H1 (cell line): ENCODE measurements around the gene TYK2. TPM values are rescaled to one million over a fixed set of nuclear protein-coding genes. Genes with fewer than 3 reads are reported as not detected.

ENCODE experiments used
- CTCF ChIA-PET: fragments of 300-600 bp; sonication (Branson Sonifier 250); formaldehyde crosslinking; loops from one replicate; lab custom pipeline; 2021; ENCODE audit not compliant: partially characterized antibody; lab: Charles Lee
- POLR2A ChIA-PET: fragments of 300-600 bp; sonication (Branson Sonifier 250); formaldehyde crosslinking; loops from one replicate; lab custom pipeline; 2021; ENCODE audit warnings: inconsistent platforms; ENCODE audit not compliant: partially characterized antibody; lab: Charles Lee
- DNase-seq, 2 experiments: peaks; one replicate each; pipeline versions ENCODE4 v3.0.0 to v3.0.0-alpha.2; 2010 to 2022; ENCODE audit warnings: low spot score in 2 of 2, low read depth in 1 of 2, mixed read lengths in 1 of 2
- FAIRE-seq: peaks from 2 replicates; lab custom pipeline; 2011; peaks lifted over from hg19 to GRCh38; lab: Jason Lieb, UNC
- H2AFZ ChIP-seq: 2 replicates; pipeline ENCODE4 v1.8.1; 2012; ENCODE audit warnings: low read length, inconsistent platforms
- H2AK5ac ChIP-seq: 2 replicates; pipeline ENCODE4 v1.6.1; 2013; ENCODE audit warnings: low read depth, low read length
- H2BK120ac ChIP-seq: replicated peaks from 2 replicates; pipeline ENCODE3; 2013; ENCODE audit warnings: low read depth, low read length, inconsistent platforms
- H2BK12ac ChIP-seq: 2 replicates; pipeline ENCODE4 v1.6.1; 2013; ENCODE audit warnings: low read depth, low read length
- H2BK15ac ChIP-seq: 2 replicates; pipeline ENCODE4 v1.6.1; 2013; ENCODE audit warnings: low read length
- H2BK20ac ChIP-seq: 2 replicates; pipeline ENCODE4 v1.6.1; 2013; ENCODE audit warnings: low read length
- H2BK5ac ChIP-seq: 2 replicates; pipeline ENCODE4 v1.6.1; 2013; ENCODE audit warnings: low read depth, low read length
- H3K14ac ChIP-seq: 2 replicates; pipeline ENCODE4 v1.6.1; 2013; ENCODE audit warnings: inconsistent platforms; ENCODE audit not compliant: insufficient read length
- H3K18ac ChIP-seq: 2 replicates; pipeline ENCODE4 v1.6.1; 2013; ENCODE audit warnings: low read length; ENCODE audit errors: extremely low read depth
- H3K23ac ChIP-seq: 2 replicates; pipeline ENCODE4 v1.6.1; 2013; ENCODE audit warnings: inconsistent platforms; ENCODE audit not compliant: insufficient read length
- H3K23me2 ChIP-seq: 2 replicates; pipeline ENCODE4 v1.6.1; 2013; ENCODE audit warnings: low read depth, low read length
- H3K27ac ChIP-seq: 2 replicates; pipeline ENCODE4 v1.6.1; 2011; ENCODE audit warnings: low read depth, low read length, inconsistent platforms
- H3K27me3 ChIP-seq, 4 experiments: replicated peaks in 1 of 4; 1 replicate in 1 of 4; 2 replicates in 3 of 4; pipeline versions ENCODE4 v1.6.1 to v1.8.1; 2011 to 2013; ENCODE audit warnings: low read length in 3 of 4, mild to moderate bottlenecking in 3 of 4, inconsistent platforms in 2 of 4, mixed read lengths in 2 of 4, moderate library complexity in 1 of 4; ENCODE audit not compliant: control insufficient read depth in 3 of 4, insufficient read depth in 3 of 4; ENCODE audit errors: extremely low read depth in 1 of 4
- H3K36me3 ChIP-seq, 4 experiments: 2 replicates each; pipeline versions ENCODE4 v1.6.1 to v1.8.1; 2011 to 2013; ENCODE audit warnings: mild to moderate bottlenecking in 4 of 4, low read length in 3 of 4, moderate library complexity in 2 of 4, control low read depth in 1 of 4, inconsistent platforms in 1 of 4; ENCODE audit not compliant: insufficient read depth in 4 of 4, control insufficient read depth in 2 of 4
- H3K4ac ChIP-seq: replicated peaks from 2 replicates; pipeline ENCODE3; 2013; ENCODE audit warnings: low read length, low read depth, mixed read lengths, inconsistent platforms; ENCODE audit not compliant: insufficient read length
- H3K4me1 ChIP-seq, 4 experiments: replicated peaks in 1 of 4; 1 replicate in 1 of 4; 2 replicates in 3 of 4; pipeline versions ENCODE4 v1.6.1 to v1.8.1; 2011 to 2013; ENCODE audit warnings: low read length in 3 of 4, inconsistent platforms in 2 of 4, mixed read lengths in 1 of 4; ENCODE audit not compliant: insufficient read depth in 4 of 4, control insufficient read depth in 3 of 4
- H3K4me2 ChIP-seq, 2 experiments: 2 replicates each; pipeline versions ENCODE4 v1.6.1 to v1.8.1; 2011 to 2013; ENCODE audit warnings: low read depth in 2 of 2, low read length in 2 of 2, control low read depth in 1 of 2, inconsistent platforms in 1 of 2, mild to moderate bottlenecking in 1 of 2; ENCODE audit not compliant: insufficient read depth in 1 of 2
- H3K4me3 ChIP-seq, 4 experiments: fragments of 200-600, 300-600 bp in 1 of 4; sonication (generic), shearing (Covaris generic), sonication (Bioruptor Twin) in 1 of 4; 2 replicates each; pipeline versions ENCODE4 v1.5.1 to v1.8.1; 2011 to 2016; ENCODE audit warnings: low read length in 4 of 4, low read depth in 3 of 4, control low read depth in 2 of 4, inconsistent platforms in 2 of 4, mild to moderate bottlenecking in 2 of 4, mixed read lengths in 1 of 4, moderate library complexity in 1 of 4; ENCODE audit not compliant: insufficient read depth in 2 of 4; ENCODE audit errors: extremely low read depth in 1 of 4
- H3K56ac ChIP-seq: replicated peaks from 2 replicates; pipeline ENCODE3; 2013; ENCODE audit warnings: low read depth, mild to moderate bottlenecking, mixed read lengths, low read length, inconsistent platforms; ENCODE audit not compliant: insufficient read length
- H3K79me1 ChIP-seq: 2 replicates; pipeline ENCODE4 v1.6.1; 2013; ENCODE audit warnings: low read depth, low read length, control low read depth
- H3K79me2 ChIP-seq, 2 experiments: 2 replicates each; pipeline versions ENCODE4 v1.6.1 to v1.8.1; 2012 to 2013; ENCODE audit warnings: low read length in 2 of 2, mild to moderate bottlenecking in 2 of 2, inconsistent platforms in 1 of 2; ENCODE audit not compliant: insufficient read depth in 2 of 2, control insufficient read depth in 1 of 2
- H3K9ac ChIP-seq, 4 experiments: replicated peaks in 1 of 4; 1 replicate in 1 of 4; 2 replicates in 3 of 4; pipeline versions ENCODE4 v1.6.1 to v1.8.1; 2011 to 2013; ENCODE audit warnings: low read depth in 3 of 4, low read length in 3 of 4, control low read depth in 2 of 4, mild to moderate bottlenecking in 2 of 4, moderate library complexity in 2 of 4, inconsistent platforms in 1 of 4; ENCODE audit errors: extremely low read depth in 1 of 4
- H3K9me3 ChIP-seq, 2 experiments: 2 replicates each; pipeline versions ENCODE4 v1.6.1 to v1.8.1; 2012 to 2013; ENCODE audit warnings: mild to moderate bottlenecking in 2 of 2, moderate library complexity in 2 of 2, control low read depth in 1 of 2, inconsistent platforms in 1 of 2, low read depth in 1 of 2, low read length in 1 of 2, mixed read lengths in 1 of 2; ENCODE audit not compliant: insufficient read depth in 2 of 2
- H4K20me1 ChIP-seq, 2 experiments: replicated peaks in 1 of 2; 2 replicates each; pipeline versions ENCODE3 to v1.8.1; 2011 to 2013; ENCODE audit warnings: inconsistent platforms in 2 of 2, low read length in 2 of 2, mild to moderate bottlenecking in 1 of 2; ENCODE audit not compliant: insufficient read depth in 2 of 2, control insufficient read depth in 1 of 2
- H4K5ac ChIP-seq: 2 replicates; pipeline ENCODE4 v1.6.1; 2013; ENCODE audit warnings: low read length, low read depth, mixed read lengths, inconsistent platforms; ENCODE audit not compliant: insufficient read length
- H4K8ac ChIP-seq: 2 replicates; pipeline ENCODE4 v1.8.0; 2013; ENCODE audit warnings: mild to moderate bottlenecking, moderate library complexity, low read length, inconsistent platforms; ENCODE audit not compliant: insufficient read depth; ENCODE audit errors: extremely low read depth
- H4K91ac ChIP-seq: replicated peaks from 2 replicates; pipeline ENCODE3; 2013; ENCODE audit warnings: low read length, mixed read lengths, inconsistent platforms; ENCODE audit not compliant: insufficient read length
- BCL11A ChIP-seq, 2 experiments: IDR thresholded peaks; one replicate each; pipeline ENCODE4 v1.6.1; 2011; ENCODE audit warnings: low read depth in 2 of 2, low read length in 2 of 2, mild to moderate bottlenecking in 2 of 2
- GTF2F1 ChIP-seq: IDR thresholded peaks from 2 replicates; pipeline ENCODE4 v1.6.1; 2012; ENCODE audit warnings: low read depth, low read length, improper control_type of control experiment, borderline replicate concordance
- WGBS, 2 experiments: shearing (Covaris generic) in 1 of 2; methylation state at CpG; one replicate each; pipeline versions ENCODE4 v1.1.6 to v1.1.7; 2013 to 2015; ENCODE audit warnings: low lambda C conversion rate in 2 of 2, mixed read lengths in 2 of 2, inconsistent platforms in 1 of 2, low coverage in 1 of 2, missing lambda C conversion rate in 1 of 2; ENCODE audit not compliant: insufficient replicate concordance in 2 of 2, insufficient coverage in 1 of 2, insufficient read length in 1 of 2; ENCODE audit errors: extremely low coverage in 1 of 2, missing lambda C conversion rate in 1 of 2; 5-methylcytosine and 5-hydroxymethylcytosine counted together
- polyA plus RNA-seq, 7 experiments: library from polyadenylated mRNA; depleted of rRNA in 3 of 7; stranded (reverse) in 5 of 7; unstranded in 2 of 7; fragments of >200 nt in 5 of 7; fragments of 200-250 nt in 2 of 7; gene quantifications; 1 replicate in 5 of 7; 2 replicates in 1 of 7; 4 replicates in 1 of 7; pipeline versions ENCODE4 v1.2.1 to v1.2.3, GENCODE V29; 2011 to 2013; ENCODE audit warnings: missing spikeins in 2 of 7, mixed read lengths in 2 of 7
- total RNA-seq: library from RNA; stranded (reverse); fragmentation: NEBNext Ultra II Directional; extraction: Animal tissue kit (Norgen Biotek cat#: 25700); gene quantifications from 2 replicates; pipeline ENCODE4 v1.2.1, GENCODE V29; 2021

TYK2 gene
- total and polyA plus RNA-seq, 2 of the 8 experiments (the other 6 are each of a cell fraction or from before 2014, with no cell fraction given) = 32.1 to 40.8 TPM

DNA sequence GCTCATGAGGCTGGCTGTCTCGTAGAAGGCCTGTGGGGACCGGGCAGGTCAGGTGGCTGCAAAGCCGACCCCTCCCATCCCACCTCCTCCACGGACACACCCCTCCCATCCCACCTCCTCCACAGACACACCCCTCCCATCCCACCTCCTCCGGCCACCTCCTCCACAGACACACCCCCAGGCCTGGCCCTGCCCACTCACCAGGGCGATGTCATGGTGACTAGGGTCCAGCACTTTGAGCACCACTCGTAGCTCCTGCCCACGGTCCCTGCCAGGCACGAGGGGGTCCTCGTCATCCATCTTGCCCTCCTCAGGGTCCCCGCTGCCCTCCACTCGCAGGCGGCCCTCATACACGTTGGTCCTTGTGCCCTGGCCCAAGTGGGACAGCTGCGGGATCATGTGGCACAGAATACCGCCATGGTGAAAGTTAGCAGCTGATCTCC lies 18.8 kb downstream of the TYK2 start:
- Histone ChIP-seq H3K9ac (no peak overlapping the region), H3K23me2 (0 out of 2 replicates have a peak, but pooled peaks cover 2% of the 10 kb centered on the region), H3K4me3 (no peak overlapping the region), H3K4ac (no peak overlapping the region), H2AK5ac (no peak overlapping the region)
- POLR2A ChIA-PET = no interaction called here
- no peak for TF ChIP-seq GTF2F1
- no peak for TF ChIP-seq BCL11A (IDR thresholded peaks at IDR 0.05; ENCODE audit: low read depth in 2 of 2, low read length in 2 of 2)
- TF ChIP-seq, all 59 proteins: peak for 0
- Histone ChIP-seq H4K8ac (no peak overlapping the region), H3K27ac (no peak overlapping the region), H3K23ac (no peak overlapping the region), H3K4me2 (no peak overlapping the region), H4K5ac (no peak overlapping the region), H2BK20ac (no peak overlapping the region), H3K79me2 (no peaks in the 10 kb centered on the region), H3K79me1 (peaks cover 2% of the 10 kb centered on the region; the same call in 1 of the 2 replicates), H4K91ac (no peak overlapping the region), H3K56ac (no peak overlapping the region), H3K9me3 (no peaks in the 10 kb centered on the region), H3K18ac (no peak overlapping the region), H3K27me3 (no peaks in the 10 kb centered on the region), H2BK15ac (no peak overlapping the region), H3K14ac (no peak overlapping the region), H2BK120ac (no peak overlapping the region), H3K4me1 (no peaks in the 10 kb centered on the region), H2AFZ (no peak overlapping the region), H3K36me3 (peaks cover 0 to 15% (median 8%) of the 10 kb centered on the region in 4 experiments; a peak in 5 of 8 replicates), H2BK5ac (no peak overlapping the region), H4K20me1 (peaks cover 3 to 6% of the 10 kb centered on the region in 2 experiments), H2BK12ac (no peak overlapping the region)
- CTCF ChIA-PET = interaction anchor here (1.2 to 1.5 kb wide), 2 partner anchors 27 to 112 kb away, joined by 4 to 5 read pairs; no protein-coding TSS in a partner anchor
- 89% methylated on average over 13 of the region's 16 CpGs; no CpG with 5 or more reads in 1 of the 2 experiments for WGBS, 2 experiments
- FAIRE-seq (no peak), DNase-seq (peak in 1 of 2 experiments; percentile 44)
